Uterus (tissue), 4 donors: ENCODE data around the gene UBA5. TPM values are rescaled to one million over a fixed set of nuclear protein-coding genes. Genes with fewer than 3 reads are reported as not detected.

Source experiments
- DNase-seq, 2 donors: peaks; one replicate each; pipeline ENCODE4 v3.0.0-alpha.2; 2019 to 2020
- H3K27ac ChIP-seq, 2 donors: fragments of 200-600 bp; sonication (generic); 1 replicate in 1 of 2; 2 replicates in 1 of 2; pipeline ENCODE4 v1.5.1; 2016 to 2018
- H3K27me3 ChIP-seq, 2 donors: fragments of 200-600 bp; sonication (generic); one replicate each; pipeline ENCODE4 v1.5.1; 2018 to 2019; ENCODE audit warnings: control low read depth in 1 of 2
- H3K36me3 ChIP-seq, 2 donors: fragments of 200-600 bp; sonication (generic); one replicate each; pipeline ENCODE4 v1.5.1; 2019; ENCODE audit warnings: control low read depth in 1 of 2
- H3K4me1 ChIP-seq, 2 donors: fragments of 200-600 bp; sonication (generic); one replicate each; pipeline ENCODE4 v1.5.1; 2018 to 2019; ENCODE audit warnings: control low read depth in 1 of 2
- H3K4me3 ChIP-seq, 2 donors: fragments of 200-600 bp; sonication (generic); 1 replicate in 1 of 2; 2 replicates in 1 of 2; pipeline ENCODE4 v1.5.1; 2018 to 2019; ENCODE audit warnings: mild to moderate bottlenecking in 1 of 2
- H3K9me3 ChIP-seq, 2 donors: fragments of 200-600 bp; sonication (generic); one replicate each; pipeline ENCODE4 v1.5.1; 2019; ENCODE audit warnings: control low read depth in 1 of 2
- POLR2A ChIP-seq, 2 donors: fragments of 450-650 bp; IDR thresholded peaks; one replicate each; pipeline ENCODE4 v1.6.1; 2016; ENCODE audit warnings: antibody characterized with exemption in 2 of 2, mild to moderate bottlenecking in 1 of 2, moderate library complexity in 1 of 2
- intact Hi-C: fragments of 100-400 bp; cut with DNase I; formaldehyde crosslinking; loops from one replicate; pipeline ENCODE4 v1.15.1; 2023; ENCODE audit warnings: low total_unique reads
- total RNA-seq, 4 donors: library from RNA; depleted of rRNA in 3 of 4; stranded (reverse); fragments of >200 nt in 3 of 4; gene quantifications; one replicate each; pipeline versions ENCODE4 v1.1.0 to v1.2.4, GENCODE V29; 2014 to 2023
- TF ChIP-seq, protein P1 (sequence below), 4 experiments: fragments of 200-600 bp in 2 of 4; fragments of 450-650 bp in 2 of 4; sonication (generic) in 2 of 4; IDR thresholded peaks; one replicate each; pipeline ENCODE4 v1.5.1; 2016 to 2019; ENCODE audit warnings: antibody characterized with exemption in 4 of 4, mild to moderate bottlenecking in 2 of 4, moderate library complexity in 1 of 4
- donor health status: DM: yes; HTN: yes; CAD: no.

Gene UBA5
- total RNA-seq, 4 donors from 2014 or later = 12.6 to 67.2 (median 39.6) TPM

- DNase-seq = no peak
- Histone ChIP-seq H3K4me1 (no peaks in the 10 kb centered on the region), H3K4me3 (no peak overlapping the region), H3K27me3 (no peaks in the 10 kb centered on the region), H3K36me3 (no peaks in the 10 kb centered on the region), H3K27ac (no peak overlapping the region), H3K9me3 (no peaks in the 10 kb centered on the region)
- TF ChIP-seq POLR2A (IDR thresholded peaks at IDR 0.05) = no peak
- TF ChIP-seq, protein P1, sequence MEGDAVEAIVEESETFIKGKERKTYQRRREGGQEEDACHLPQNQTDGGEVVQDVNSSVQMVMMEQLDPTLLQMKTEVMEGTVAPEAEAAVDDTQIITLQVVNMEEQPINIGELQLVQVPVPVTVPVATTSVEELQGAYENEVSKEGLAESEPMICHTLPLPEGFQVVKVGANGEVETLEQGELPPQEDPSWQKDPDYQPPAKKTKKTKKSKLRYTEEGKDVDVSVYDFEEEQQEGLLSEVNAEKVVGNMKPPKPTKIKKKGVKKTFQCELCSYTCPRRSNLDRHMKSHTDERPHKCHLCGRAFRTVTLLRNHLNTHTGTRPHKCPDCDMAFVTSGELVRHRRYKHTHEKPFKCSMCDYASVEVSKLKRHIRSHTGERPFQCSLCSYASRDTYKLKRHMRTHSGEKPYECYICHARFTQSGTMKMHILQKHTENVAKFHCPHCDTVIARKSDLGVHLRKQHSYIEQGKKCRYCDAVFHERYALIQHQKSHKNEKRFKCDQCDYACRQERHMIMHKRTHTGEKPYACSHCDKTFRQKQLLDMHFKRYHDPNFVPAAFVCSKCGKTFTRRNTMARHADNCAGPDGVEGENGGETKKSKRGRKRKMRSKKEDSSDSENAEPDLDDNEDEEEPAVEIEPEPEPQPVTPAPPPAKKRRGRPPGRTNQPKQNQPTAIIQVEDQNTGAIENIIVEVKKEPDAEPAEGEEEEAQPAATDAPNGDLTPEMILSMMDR (IDR thresholded peaks at IDR 0.05) = no peak
- intact Hi-C loops = no loop called here
These were observed 37.4 kb upstream of the UBA5 start for GRCh38 chr3:132622761-132623160.

DNA sequence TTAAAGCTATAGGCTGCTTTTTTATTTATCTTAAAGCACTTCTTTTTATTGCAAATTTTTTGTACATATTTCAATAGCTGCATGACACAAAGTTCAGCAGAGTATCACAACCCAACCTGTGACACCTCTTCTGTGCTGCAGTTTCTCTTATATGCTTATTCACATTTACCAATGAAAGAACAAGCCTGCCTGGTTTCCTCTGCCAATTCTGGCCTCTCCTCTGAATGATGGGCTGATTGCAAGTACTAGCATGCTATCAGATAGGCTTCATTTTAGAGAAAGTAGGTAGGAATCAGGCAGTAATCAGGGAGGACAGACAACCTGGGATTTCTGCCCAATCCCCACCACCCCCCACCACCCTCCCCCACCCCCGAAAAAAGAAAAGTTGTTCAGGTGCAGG, 36.5 kb upstream of the UBA5 start:
- TF ChIP-seq POLR2A (IDR thresholded peaks at IDR 0.05) = no peak
- TF ChIP-seq, protein P1 (IDR thresholded peaks at IDR 0.05) = no peak
- Histone ChIP-seq H3K27ac (no peak overlapping the region), H3K27me3 (no peaks in the 10 kb centered on the region), H3K4me1 (no peaks in the 10 kb centered on the region), H3K9me3 (no peaks in the 10 kb centered on the region), H3K36me3 (no peaks in the 10 kb centered on the region), H3K4me3 (no peak overlapping the region)
- intact Hi-C loops = no loop called here
- DNase-seq = no peak

- TF ChIP-seq POLR2A (IDR thresholded peaks at IDR 0.05) = no peak
- TF ChIP-seq, protein P1 (IDR thresholded peaks at IDR 0.05) = no peak
- Histone ChIP-seq H3K36me3 (no peaks in the 10 kb centered on the region), H3K9me3 (no peaks in the 10 kb centered on the region), H3K4me1 (no peaks in the 10 kb centered on the region), H3K4me3 (no peak overlapping the region), H3K27ac (no peak overlapping the region), H3K27me3 (no peaks in the 10 kb centered on the region)
- no peak for DNase-seq
- intact Hi-C loops = no loop called here
These were observed 35.3 kb upstream of the UBA5 start for GRCh38 chr3:132624790-132625189.

DNA sequence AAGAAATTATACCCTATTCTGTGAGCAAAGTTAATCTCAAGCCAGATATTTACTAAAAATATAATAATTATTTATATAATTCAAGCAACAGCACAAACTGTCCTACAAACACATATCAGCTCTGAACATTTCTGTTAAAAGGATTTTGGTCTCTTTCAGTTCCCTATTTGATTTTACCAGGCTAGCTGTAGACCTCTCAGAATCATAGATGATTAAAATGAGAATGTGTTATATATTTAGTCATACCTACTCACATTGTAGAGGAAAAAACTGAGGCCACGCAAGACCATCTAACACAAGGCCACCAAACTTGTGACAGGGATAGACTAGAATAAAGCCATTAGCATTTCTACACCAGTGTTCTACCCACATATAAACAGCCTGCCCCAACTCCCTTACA, 34.5 kb upstream of the UBA5 start:
- H3K9me3 ChIP-seq = no peaks in the 10 kb centered on the region
- H3K36me3 ChIP-seq = no peaks in the 10 kb centered on the region
- intact Hi-C loops = no loop called here
- DNase-seq = no peak
- no peaks in the 10 kb centered on the region for H3K4me1 ChIP-seq
- no peak overlapping the region for H3K4me3 ChIP-seq
- no peak overlapping the region for H3K27ac ChIP-seq
- H3K27me3 ChIP-seq = no peaks in the 10 kb centered on the region
- no peak for TF ChIP-seq POLR2A (IDR thresholded peaks at IDR 0.05)
- TF ChIP-seq, protein P1 (IDR thresholded peaks at IDR 0.05) = no peak

GRCh38 chr3:132626955-132627354, 33.2 kb upstream of the UBA5 start:
- intact Hi-C loops = no loop called here
- H3K4me3 ChIP-seq = no peak overlapping the region
- no peaks in the 10 kb centered on the region for H3K4me1 ChIP-seq
- no peak for DNase-seq
- H3K27ac ChIP-seq = no peak overlapping the region
- no peaks in the 10 kb centered on the region for H3K36me3 ChIP-seq
- no peaks in the 10 kb centered on the region for H3K27me3 ChIP-seq
- no peaks in the 10 kb centered on the region for H3K9me3 ChIP-seq
- TF ChIP-seq, protein P1 (IDR thresholded peaks at IDR 0.05) = no peak
- no peak for TF ChIP-seq POLR2A (IDR thresholded peaks at IDR 0.05)
